ENCODE measurements around the gene RYK. TPM values are rescaled to one million over a fixed set of nuclear protein-coding genes. Genes with fewer than 3 reads are reported as not detected.

Gene RYK
- total and polyA plus RNA-seq, 2 donors (not counting 3 experiments of a cell fraction or from before 2014, with no cell fraction given) = 23.8 to 48.3 TPM

- no peak overlapping the region for H2AFZ ChIP-seq (ENCODE audit: low read depth, low read length)
- FAIRE-seq (no peak), DNase-seq (ENCODE audit: low read depth, low spot score) (no peak)
- no peaks in the 10 kb centered on the region for H3K79me2 ChIP-seq (ENCODE audit: control insufficient read depth, insufficient read depth, low read length)
- no peak overlapping the region for H3K27ac ChIP-seq (ENCODE audit: insufficient read depth, low read depth, low read length)
- peaks cover 3% of the 10 kb centered on the region for H4K20me1 ChIP-seq (replicated peaks; ENCODE audit: control insufficient read depth, extremely low read depth, insufficient read depth, low read length)
- no peaks in the 10 kb centered on the region for H3K27me3 ChIP-seq (ENCODE audit: control insufficient read depth in 2 of 2, insufficient read depth in 2 of 2, low read length in 2 of 2)
- ChIA-PET CTCF (interaction anchor here (0.7 to 2.9 kb wide), 8 partner anchors 8 to 286 kb away, joined by 3 to 18 read pairs (median 3); partner anchors contain the start of genes ANAPC13 and CEP63), POLR2A (no interaction called here)
- intact Hi-C loops (cut with micrococcal nuclease) (no loop called here), dilution Hi-C loops (cut with MboI; ENCODE audit: extremely low pct_ligation_motif_present, low sequenced_read_pairs) (loop anchor here (25.0 kb wide), 1 partner anchor 279 kb away; no protein-coding TSS in a partner anchor)
- TF ChIP-seq GATA2 (IDR thresholded peaks at IDR 0.05; ENCODE audit: insufficient read depth, insufficient read length, low read depth, low read length) = no peak
- no peak for TF ChIP-seq EZH2 (IDR thresholded peaks at IDR 0.05; ENCODE audit: borderline replicate concordance, low read depth, low read length, severe bottlenecking)
- TF ChIP-seq POLR2A (IDR thresholded peaks at IDR 0.05; ENCODE audit: low read depth, low read length) = no peak
- no peak for TF ChIP-seq FOS (IDR thresholded peaks at IDR 0.05; ENCODE audit: borderline replicate concordance, insufficient read depth, low read length)
- BruUV-seq (replicated peaks) = no TSS peak
- no peaks in the 10 kb centered on the region for H3K9me1 ChIP-seq (replicated peaks; ENCODE audit: control insufficient read depth, extremely low read depth, insufficient read depth, low read length)
- H3K4me3 ChIP-seq (replicated peaks in 1 of 3; ENCODE audit: insufficient read depth in 1 of 3, low read depth in 1 of 3, low read length in 3 of 3) = no peak overlapping the region
- no peaks in the 10 kb centered on the region for H3K9me3 ChIP-seq (replicated peaks; ENCODE audit: control insufficient read depth, insufficient read depth, low read length)
- no peaks in the 10 kb centered on the region for H3K36me3 ChIP-seq (ENCODE audit: control insufficient read depth in 2 of 2, extremely low read depth in 1 of 2, insufficient read depth in 2 of 2, low read length in 2 of 2)
- H3K4me1 ChIP-seq (ENCODE audit: control insufficient read depth, extremely low read depth, insufficient read depth, low read length) = peaks cover 3% of the 10 kb centered on the region
- H3K4me2 ChIP-seq (ENCODE audit: insufficient read depth, low read length) = no peak overlapping the region
- no peak overlapping the region for H3K9ac ChIP-seq (replicated peaks; ENCODE audit: extremely low read depth, insufficient read depth, low read length)
These were observed 34.4 kb downstream of the RYK start for GRCh38 chr3:134216191-134216764.

- H3K4me1 ChIP-seq (ENCODE audit: control insufficient read depth, extremely low read depth, insufficient read depth, low read length) = peaks cover 3% of the 10 kb centered on the region
- peaks cover 3% of the 10 kb centered on the region for H4K20me1 ChIP-seq (replicated peaks; ENCODE audit: control insufficient read depth, extremely low read depth, insufficient read depth, low read length)
- no TSS peak for BruUV-seq (replicated peaks)
- H3K9ac ChIP-seq (replicated peaks; ENCODE audit: extremely low read depth, insufficient read depth, low read length) = no peak overlapping the region
- DNase-seq (ENCODE audit: low read depth, low spot score) = no peak
- no peaks in the 10 kb centered on the region for H3K9me1 ChIP-seq (replicated peaks; ENCODE audit: control insufficient read depth, extremely low read depth, insufficient read depth, low read length)
- peaks cover 4 to 6% of the 10 kb centered on the region in 2 experiments for H3K36me3 ChIP-seq (ENCODE audit: control insufficient read depth in 2 of 2, extremely low read depth in 1 of 2, insufficient read depth in 2 of 2, low read length in 2 of 2)
- no peaks in the 10 kb centered on the region for H3K27me3 ChIP-seq (ENCODE audit: control insufficient read depth in 2 of 2, insufficient read depth in 2 of 2, low read length in 2 of 2)
- no peak overlapping the region for H3K27ac ChIP-seq (ENCODE audit: insufficient read depth, low read depth, low read length)
- FAIRE-seq = no peak
- no peaks in the 10 kb centered on the region for H3K79me2 ChIP-seq (ENCODE audit: control insufficient read depth, insufficient read depth, low read length)
- CTCF ChIA-PET = interaction anchor here (0.7 to 4.0 kb wide), 4 partner anchors 10 to 259 kb away, joined by 4 to 147 read pairs (median 36); no protein-coding TSS in a partner anchor
- H2AFZ ChIP-seq (ENCODE audit: low read depth, low read length) = no peak overlapping the region
- dilution Hi-C loops (cut with MboI; ENCODE audit: extremely low pct_ligation_motif_present, low sequenced_read_pairs) = loop anchor here (25.0 kb wide), 1 partner anchor 277 kb away; no protein-coding TSS in a partner anchor
- H3K9me3 ChIP-seq (replicated peaks; ENCODE audit: control insufficient read depth, insufficient read depth, low read length) = no peaks in the 10 kb centered on the region
- POLR2A ChIA-PET = no interaction called here
- H3K4me3 ChIP-seq (replicated peaks in 1 of 3; ENCODE audit: insufficient read depth in 1 of 3, low read depth in 1 of 3, low read length in 3 of 3) = no peak overlapping the region
- intact Hi-C loops (cut with micrococcal nuclease) = loop anchor here (5.0 kb wide), 1 partner anchor 158 kb away; the partner anchor contains the start of gene AMOTL2
- no peak overlapping the region for H3K4me2 ChIP-seq (ENCODE audit: insufficient read depth, low read length)
- TF ChIP-seq GATA2 (IDR thresholded peaks at IDR 0.05; ENCODE audit: insufficient read depth, insufficient read length, low read depth, low read length) = no peak
- TF ChIP-seq FOS (IDR thresholded peaks at IDR 0.05; ENCODE audit: borderline replicate concordance, insufficient read depth, low read length) = no peak
- no peak for TF ChIP-seq POLR2A (IDR thresholded peaks at IDR 0.05; ENCODE audit: low read depth, low read length)
- TF ChIP-seq JUN (IDR thresholded peaks at IDR 0.05; ENCODE audit: borderline replicate concordance, insufficient read depth, insufficient read length, low read depth) = no peak
- no peak for TF ChIP-seq CTCF (IDR thresholded peaks at IDR 0.05; ENCODE audit: extremely low read depth in 1 of 2, insufficient read depth in 1 of 2, low read depth in 1 of 2, low read length in 2 of 2)
- no peak for TF ChIP-seq EZH2 (IDR thresholded peaks at IDR 0.05; ENCODE audit: borderline replicate concordance, low read depth, low read length, severe bottlenecking)
- TF ChIP-seq MYC (IDR thresholded peaks at IDR 0.05; ENCODE audit: low read depth, low read length) = no peak
- TF ChIP-seq MAX (IDR thresholded peaks at IDR 0.05; ENCODE audit: insufficient read depth, insufficient read length) = no peak
- TF ChIP-seq POLR2AphosphoS5 (IDR thresholded peaks at IDR 0.05; ENCODE audit: insufficient read depth, low read depth, low read length) = no peak
These were observed 36.4 kb downstream of the RYK start for GRCh38 chr3:134214239-134214638.

Data from endothelial cell of umbilical vein (primary cell).